Keratinocyte (primary cell): ENCODE data around the gene ANKRD17. TPM values are rescaled to one million over a fixed set of nuclear protein-coding genes. Genes with fewer than 3 reads are reported as not detected.

Experiments used
- DNase-seq: peaks from one replicate; pipeline ENCODE4 v3.0.0-alpha.2; 2011; ENCODE audit warnings: low read depth, missing footprints, low spot score
- FAIRE-seq: peaks from 2 replicates; lab custom pipeline; 2011; peaks lifted over from hg19 to GRCh38; lab: Jason Lieb, UNC
- H2AFZ ChIP-seq: 2 replicates; pipeline ENCODE4 v1.6.0; 2012; ENCODE audit warnings: low read length, control low read depth, inconsistent platforms; ENCODE audit not compliant: control insufficient read depth
- H3K27ac ChIP-seq: 2 replicates; pipeline ENCODE4 v1.5.1; 2011; ENCODE audit warnings: low read length; ENCODE audit not compliant: control insufficient read depth, insufficient read depth
- H3K27me3 ChIP-seq: 3 replicates; pipeline ENCODE4 v1.6.0; 2011; ENCODE audit warnings: low read length; ENCODE audit not compliant: control insufficient read depth, insufficient read depth; ENCODE audit errors: extremely low read depth
- H3K36me3 ChIP-seq, 2 experiments: 2 replicates in 1 of 2; 3 replicates in 1 of 2; pipeline ENCODE4 v1.5.1; 2011; ENCODE audit warnings: low read length in 2 of 2, mild to moderate bottlenecking in 1 of 2; ENCODE audit not compliant: control insufficient read depth in 2 of 2, insufficient read depth in 2 of 2; ENCODE audit errors: extremely low read depth in 1 of 2
- H3K4me1 ChIP-seq: 3 replicates; pipeline ENCODE4 v1.5.1; 2011; ENCODE audit warnings: low read length; ENCODE audit not compliant: control insufficient read depth, insufficient read depth; ENCODE audit errors: extremely low read depth
- H3K4me2 ChIP-seq: 3 replicates; pipeline ENCODE4 v1.6.0; 2011; ENCODE audit warnings: low read depth, low read length; ENCODE audit not compliant: control insufficient read depth, insufficient read depth; ENCODE audit errors: extremely low read depth
- H3K4me3 ChIP-seq, 3 experiments: fragments of 200-600 bp in 1 of 3; sonication (generic) in 1 of 3; 2 replicates in 2 of 3; 3 replicates in 1 of 3; pipeline ENCODE4 v1.5.1; 2011 to 2016; ENCODE audit warnings: low read length in 3 of 3, mild to moderate bottlenecking in 3 of 3, control low read depth in 2 of 3, inconsistent platforms in 1 of 3, low read depth in 1 of 3, mixed read lengths in 1 of 3, mixed run types in 1 of 3, moderate library complexity in 1 of 3; ENCODE audit not compliant: control insufficient read depth in 2 of 3, insufficient read depth in 2 of 3; ENCODE audit errors: extremely low read depth in 1 of 3
- H3K79me2 ChIP-seq: 2 replicates; pipeline ENCODE4 v1.6.0; 2012; ENCODE audit warnings: low read length; ENCODE audit not compliant: control insufficient read depth, insufficient read depth
- H3K9ac ChIP-seq: 3 replicates; pipeline ENCODE4 v1.6.0; 2011; ENCODE audit warnings: low read length; ENCODE audit not compliant: control insufficient read depth, insufficient read depth; ENCODE audit errors: extremely low read depth
- H3K9me1 ChIP-seq: 3 replicates; pipeline ENCODE4 v1.6.0; 2011; ENCODE audit warnings: low read length; ENCODE audit not compliant: control insufficient read depth, insufficient read depth; ENCODE audit errors: extremely low read depth
- H3K9me3 ChIP-seq: 2 replicates; pipeline ENCODE4 v1.5.1; 2012; ENCODE audit warnings: low read depth, low read length; ENCODE audit not compliant: control insufficient read depth
- H4K20me1 ChIP-seq: 3 replicates; pipeline ENCODE4 v1.6.0; 2011; ENCODE audit warnings: low read length; ENCODE audit not compliant: control insufficient read depth, insufficient read depth; ENCODE audit errors: extremely low read depth
- EZH2 ChIP-seq: IDR thresholded peaks from one replicate; pipeline ENCODE4 v1.6.1; 2012; ENCODE audit warnings: inconsistent platforms, mild to moderate bottlenecking, low read length, moderate library complexity
- dilution Hi-C: fragments of 300-500 bp; cut with MboI; formaldehyde crosslinking; loops from one replicate; pipeline ENCODE4 v1.7.0; 2020; ENCODE audit warnings: low sequenced_read_pairs; ENCODE audit not compliant: extremely low pct_ligation_motif_present
- polyA plus RNA-seq, 5 experiments: library from polyadenylated mRNA; depleted of rRNA in 3 of 5; stranded (reverse) in 3 of 5; stranded (forward) in 1 of 5; unstranded in 1 of 5; fragments of >200 nt; gene quantifications; 1 replicate in 1 of 5; 2 replicates in 3 of 5; 3 replicates in 1 of 5; pipeline versions ENCODE4 v1.2.1 to v1.2.3, GENCODE V29; 2011 to 2012; ENCODE audit warnings: missing spikeins in 2 of 5, low read depth in 1 of 5, low replicate concordance in 1 of 5
- TF ChIP-seq, protein P1 (sequence below), 3 experiments: IDR thresholded peaks in 1 of 3; conservative IDR thresholded peaks in 1 of 3; optimal IDR thresholded peaks in 1 of 3; 2 replicates in 2 of 3; 3 replicates in 1 of 3; pipeline versions ENCODE3 to v1.5.1; 2011; ENCODE audit warnings: low read length in 3 of 3, mild to moderate bottlenecking in 3 of 3, moderate library complexity in 2 of 3, control low read depth in 1 of 3, inconsistent platforms in 1 of 3; ENCODE audit not compliant: insufficient read depth in 2 of 3; ENCODE audit errors: extremely low read depth in 1 of 3

Gene ANKRD17
- polyA plus RNA-seq, 1 donor (not counting 4 experiments of a cell fraction or from before 2014, with no cell fraction given) = 51.5 TPM

DNA sequence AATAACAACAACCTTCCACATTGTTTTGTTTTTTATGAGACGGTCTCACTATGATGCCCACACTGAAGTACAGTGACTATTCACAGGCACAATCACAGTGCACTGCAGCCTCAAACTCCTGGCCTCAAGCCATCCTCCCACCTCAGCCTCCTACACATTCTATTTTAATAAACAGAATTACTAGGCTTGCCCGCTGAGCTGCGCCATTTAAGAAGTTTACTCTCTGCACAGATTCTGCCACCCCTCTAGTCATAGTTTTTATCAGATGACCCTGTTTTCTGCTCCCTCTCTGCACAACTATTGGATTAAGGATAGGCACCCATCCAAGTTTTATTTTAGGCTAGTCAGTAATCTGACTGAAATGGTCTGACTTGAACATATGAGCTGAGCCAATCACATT, 177.8 kb downstream of the ANKRD17 start:
- Histone ChIP-seq H2AFZ (no peak overlapping the region), H3K9me3 (no peaks in the 10 kb centered on the region), H3K9me1 (no peaks in the 10 kb centered on the region), H3K4me2 (no peak overlapping the region), H3K36me3 (peaks cover 11 to 13% of the 10 kb centered on the region in 2 experiments), H3K27me3 (no peaks in the 10 kb centered on the region), H3K4me1 (no peaks in the 10 kb centered on the region), H4K20me1 (no peaks in the 10 kb centered on the region), H3K4me3 (no peak overlapping the region), H3K27ac (no peak overlapping the region), H3K79me2 (peaks cover 3% of the 10 kb centered on the region), H3K9ac (no peak overlapping the region)
- FAIRE-seq (no peak), DNase-seq (no peak)
- TF ChIP-seq, protein P1, sequence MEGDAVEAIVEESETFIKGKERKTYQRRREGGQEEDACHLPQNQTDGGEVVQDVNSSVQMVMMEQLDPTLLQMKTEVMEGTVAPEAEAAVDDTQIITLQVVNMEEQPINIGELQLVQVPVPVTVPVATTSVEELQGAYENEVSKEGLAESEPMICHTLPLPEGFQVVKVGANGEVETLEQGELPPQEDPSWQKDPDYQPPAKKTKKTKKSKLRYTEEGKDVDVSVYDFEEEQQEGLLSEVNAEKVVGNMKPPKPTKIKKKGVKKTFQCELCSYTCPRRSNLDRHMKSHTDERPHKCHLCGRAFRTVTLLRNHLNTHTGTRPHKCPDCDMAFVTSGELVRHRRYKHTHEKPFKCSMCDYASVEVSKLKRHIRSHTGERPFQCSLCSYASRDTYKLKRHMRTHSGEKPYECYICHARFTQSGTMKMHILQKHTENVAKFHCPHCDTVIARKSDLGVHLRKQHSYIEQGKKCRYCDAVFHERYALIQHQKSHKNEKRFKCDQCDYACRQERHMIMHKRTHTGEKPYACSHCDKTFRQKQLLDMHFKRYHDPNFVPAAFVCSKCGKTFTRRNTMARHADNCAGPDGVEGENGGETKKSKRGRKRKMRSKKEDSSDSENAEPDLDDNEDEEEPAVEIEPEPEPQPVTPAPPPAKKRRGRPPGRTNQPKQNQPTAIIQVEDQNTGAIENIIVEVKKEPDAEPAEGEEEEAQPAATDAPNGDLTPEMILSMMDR (optimal IDR thresholded peaks at IDR 0.05 in 1 of 3, IDR thresholded peaks at IDR 0.05 in 1 of 3, conservative IDR thresholded peaks at IDR 0.05 in 1 of 3; ENCODE audit: extremely low read depth in 1 of 3, insufficient read depth in 2 of 3, low read length in 3 of 3) = no peak
- no peak for TF ChIP-seq EZH2
- dilution Hi-C loops = no loop called here

DNA sequence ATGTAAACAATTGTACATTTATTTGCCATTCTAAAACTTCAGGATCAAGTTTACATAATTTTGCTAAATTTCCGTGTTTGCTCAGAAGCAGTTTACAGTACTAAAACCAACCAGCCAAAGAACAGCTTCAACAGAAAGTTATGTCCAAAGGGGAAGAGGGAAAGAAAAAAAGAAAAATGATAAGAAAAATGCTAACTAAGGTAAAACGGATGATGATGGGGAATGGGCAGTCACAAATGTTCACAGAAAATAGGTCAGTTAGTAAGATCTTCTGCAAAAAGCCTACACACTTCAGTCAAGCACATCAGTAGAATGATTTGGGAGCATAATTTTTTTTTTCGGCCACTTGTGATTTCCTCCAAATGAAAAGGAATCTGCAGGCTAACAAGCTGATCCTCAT, 182.8 kb downstream of the ANKRD17 start:
- Histone ChIP-seq H4K20me1 (no peaks in the 10 kb centered on the region), H3K4me3 (no peak overlapping the region), H3K9me3 (no peaks in the 10 kb centered on the region), H3K9ac (no peak overlapping the region), H3K27ac (no peak overlapping the region), H3K9me1 (no peaks in the 10 kb centered on the region), H3K27me3 (no peaks in the 10 kb centered on the region), H3K79me2 (peaks cover 1% of the 10 kb centered on the region), H3K4me2 (no peak overlapping the region), H2AFZ (no peak overlapping the region), H3K36me3 (peaks cover 7 to 10% of the 10 kb centered on the region in 2 experiments), H3K4me1 (no peaks in the 10 kb centered on the region)
- DNase-seq (no peak), FAIRE-seq (no peak)
- dilution Hi-C loops = no loop called here
- TF ChIP-seq, protein P1 (optimal IDR thresholded peaks at IDR 0.05 in 1 of 3, IDR thresholded peaks at IDR 0.05 in 1 of 3, conservative IDR thresholded peaks at IDR 0.05 in 1 of 3; ENCODE audit: extremely low read depth in 1 of 3, insufficient read depth in 2 of 3, low read length in 3 of 3) = no peak
- TF ChIP-seq EZH2 = no peak
